GM19239 (cell line): ENCODE data around the gene SCUBE3.

Source experiments
- DNase-seq: peaks from one replicate; pipeline ENCODE4 v3.0.0; 2011; ENCODE audit warnings: low spot score; ENCODE audit not compliant: insufficient read length
- FAIRE-seq: peaks from 2 replicates; lab custom pipeline; 2011; peaks lifted over from hg19 to GRCh38; lab: Jason Lieb, UNC

SCUBE3 gene

DNA sequence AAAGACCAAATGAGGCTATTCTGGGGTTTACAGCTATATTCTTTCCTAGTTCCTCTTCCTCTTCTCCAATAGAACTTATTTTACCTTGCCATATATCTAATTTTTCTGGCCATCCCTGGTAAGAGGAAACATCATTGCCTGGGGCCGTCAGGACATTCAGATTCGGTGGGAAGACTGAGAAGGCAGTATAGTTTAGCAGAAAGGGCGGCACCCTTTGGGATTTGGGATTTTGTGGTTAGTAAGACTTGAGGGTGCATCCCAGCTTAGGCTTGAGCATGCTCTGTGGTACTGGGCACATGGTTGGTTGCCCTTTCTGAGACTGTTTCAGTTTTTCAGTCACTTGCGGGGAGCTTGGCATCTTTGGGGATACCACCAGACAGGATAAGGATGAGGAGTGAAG lies 21.1 kb downstream of the SCUBE3 start:
- DNase-seq (no peak), FAIRE-seq (no peak)

DNA sequence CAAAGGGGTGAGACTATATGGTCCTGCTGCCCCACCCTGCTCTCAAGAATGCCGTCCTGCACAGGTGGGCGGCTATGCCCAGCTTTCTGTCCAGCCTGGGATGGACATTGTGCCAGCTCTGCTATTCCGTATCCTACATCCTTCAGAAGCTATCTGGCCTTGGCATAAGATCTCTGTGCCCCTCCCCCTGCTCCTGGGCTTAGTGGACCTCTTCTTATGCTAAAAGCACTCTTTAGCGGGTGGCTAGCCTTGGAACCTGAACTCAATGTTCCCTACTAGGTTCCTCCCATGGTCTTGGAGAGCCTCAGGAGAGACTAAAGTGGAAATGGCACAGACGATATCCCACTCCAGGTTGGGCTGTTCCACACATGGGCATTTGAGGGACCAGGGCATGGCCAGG lies 22.5 kb downstream of the SCUBE3 start:
- FAIRE-seq (no peak), DNase-seq (no peak)

GRCh38 chr6:35237476-35237875 lies 23.7 kb downstream of the SCUBE3 start:
- DNase-seq (no peak), FAIRE-seq (no peak)

- DNase-seq (no peak), FAIRE-seq (no peak)
Observed at GRCh38 chr6:35238843-35239289, 25.1 kb downstream of the SCUBE3 start.

DNA sequence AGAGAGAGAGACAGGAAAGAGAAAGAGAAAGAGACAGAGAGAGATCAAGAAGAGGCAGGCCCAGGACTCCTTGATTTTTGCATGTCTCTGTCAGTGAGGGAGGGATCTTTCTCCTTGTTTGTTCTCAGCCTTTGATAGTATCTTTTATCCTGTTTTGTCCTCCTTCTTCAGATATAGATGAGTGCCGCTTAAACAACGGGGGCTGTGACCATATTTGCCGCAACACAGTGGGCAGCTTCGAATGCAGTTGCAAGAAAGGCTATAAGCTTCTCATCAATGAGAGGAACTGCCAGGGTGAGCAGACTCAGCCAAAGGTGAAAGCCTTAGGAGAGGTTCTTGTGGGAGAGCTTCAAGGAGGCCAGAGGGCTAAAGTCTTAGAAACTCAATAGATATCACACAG lies 25.8 kb downstream of the SCUBE3 start:
- no peak for FAIRE-seq

DNA sequence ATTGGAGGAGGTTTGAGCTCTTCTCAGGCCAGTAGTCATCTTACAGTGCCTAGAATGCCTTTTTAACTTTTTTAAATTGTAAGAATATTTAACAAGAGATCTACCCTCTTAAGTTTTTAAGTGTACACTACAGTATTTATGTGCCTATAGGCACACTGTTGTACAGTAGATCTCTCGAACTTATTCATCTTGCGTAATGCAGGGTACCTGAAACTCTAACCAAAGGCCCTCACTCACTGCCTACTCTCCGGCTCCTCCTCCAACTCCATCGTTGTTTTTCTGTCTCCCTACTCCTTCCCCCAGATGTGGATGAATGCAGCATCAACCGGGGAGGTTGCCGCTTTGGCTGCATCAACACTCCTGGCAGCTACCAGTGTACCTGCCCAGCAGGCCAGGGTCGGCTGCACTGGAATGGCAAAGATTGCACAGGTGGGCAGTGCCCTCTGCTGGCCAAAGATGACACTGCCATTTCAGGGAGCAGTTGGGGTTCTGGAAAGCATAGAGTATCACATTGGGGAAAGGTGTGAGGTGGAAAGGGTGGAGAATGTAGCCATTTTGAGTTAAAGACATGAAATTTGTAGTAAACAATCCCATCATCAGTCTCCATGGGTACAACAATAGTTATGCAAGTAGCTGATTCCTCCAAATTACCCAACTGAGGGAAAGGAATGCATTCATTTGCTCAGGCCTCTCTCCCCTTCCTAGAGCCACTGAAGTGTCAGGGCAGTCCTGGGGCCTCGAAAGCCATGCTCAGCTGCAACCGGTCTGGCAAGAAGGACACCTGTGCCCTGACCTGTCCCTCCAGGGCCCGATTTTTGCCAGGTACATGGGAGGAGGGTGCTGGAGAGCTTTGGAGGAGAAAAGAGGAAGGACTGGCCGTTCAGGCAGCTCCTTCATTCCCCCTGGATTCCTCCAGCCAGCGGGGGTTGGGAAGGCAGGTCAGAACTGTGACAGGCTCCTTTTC lies 27.4 kb downstream of the SCUBE3 start:
- FAIRE-seq (peak; percentile 74), DNase-seq (peak; percentile 80)

More for the DNA sequence above, 25.8 kb downstream of the SCUBE3 start:
- no peak for DNase-seq

- DNase-seq, result no peak
- FAIRE-seq, result no peak
Observed at GRCh38 chr6:35242486-35242885, 28.7 kb downstream of the SCUBE3 start.

DNA sequence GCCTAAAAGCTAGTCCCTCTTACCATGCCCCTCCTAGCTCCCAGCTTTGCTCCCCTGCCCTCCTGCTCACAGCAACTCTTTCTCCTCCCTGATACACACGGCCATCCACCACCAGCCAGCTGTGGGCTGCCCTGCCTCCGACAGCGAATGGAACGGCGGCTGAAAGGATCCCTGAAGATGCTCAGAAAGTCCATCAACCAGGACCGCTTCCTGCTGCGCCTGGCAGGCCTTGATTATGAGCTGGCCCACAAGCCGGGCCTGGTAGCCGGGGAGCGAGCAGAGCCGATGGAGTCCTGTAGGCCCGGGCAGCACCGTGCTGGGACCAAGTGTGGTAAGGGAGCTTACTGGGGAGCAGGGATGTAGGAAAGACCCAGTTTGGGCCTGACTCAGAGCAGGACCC lies 29.1 kb downstream of the SCUBE3 start:
- no peak for DNase-seq
- FAIRE-seq, result no peak

DNA sequence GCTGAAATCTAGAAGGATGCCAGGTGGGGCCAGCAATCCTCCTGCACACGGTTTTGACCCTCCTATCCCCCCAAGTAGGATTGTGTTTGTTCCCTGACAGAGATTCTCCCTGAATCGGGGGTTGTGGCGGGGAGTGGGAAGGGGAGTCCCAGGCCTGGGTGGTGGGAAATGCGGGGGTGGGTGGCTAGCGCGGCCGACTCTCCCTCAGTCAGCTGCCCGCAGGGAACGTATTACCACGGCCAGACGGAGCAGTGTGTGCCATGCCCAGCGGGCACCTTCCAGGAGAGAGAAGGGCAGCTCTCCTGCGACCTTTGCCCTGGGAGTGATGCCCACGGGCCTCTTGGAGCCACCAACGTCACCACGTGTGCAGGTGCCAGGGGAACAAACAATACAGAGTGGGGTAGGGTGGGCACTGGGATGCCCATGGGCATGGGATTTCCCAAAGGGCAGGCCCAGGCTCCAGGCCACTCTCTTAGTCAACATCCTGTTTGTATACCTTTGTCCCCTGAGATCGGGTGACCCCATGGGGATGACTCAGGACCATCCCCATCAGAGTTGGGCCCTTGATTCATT lies 29.7 kb downstream of the SCUBE3 start:
- FAIRE-seq, result no peak
- DNase-seq, result no peak

DNA sequence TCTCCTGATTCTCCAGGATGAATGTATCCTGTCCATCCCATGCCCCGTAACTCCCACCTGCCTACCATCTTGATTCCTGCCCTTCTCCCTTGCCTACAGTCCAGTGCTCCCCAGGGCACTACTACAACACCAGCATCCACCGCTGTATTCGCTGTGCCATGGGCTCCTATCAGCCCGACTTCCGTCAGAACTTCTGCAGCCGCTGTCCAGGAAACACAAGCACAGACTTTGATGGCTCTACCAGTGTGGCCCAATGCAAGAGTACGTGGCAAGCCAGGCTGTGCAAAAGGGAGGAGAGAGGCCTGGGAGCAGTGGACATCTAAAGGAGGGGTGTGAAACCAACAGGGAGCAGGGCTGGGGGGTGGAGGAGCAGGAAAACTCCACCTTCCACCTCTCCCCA lies 30.8 kb downstream of the SCUBE3 start:
- DNase-seq (no peak), FAIRE-seq (no peak)

DNA sequence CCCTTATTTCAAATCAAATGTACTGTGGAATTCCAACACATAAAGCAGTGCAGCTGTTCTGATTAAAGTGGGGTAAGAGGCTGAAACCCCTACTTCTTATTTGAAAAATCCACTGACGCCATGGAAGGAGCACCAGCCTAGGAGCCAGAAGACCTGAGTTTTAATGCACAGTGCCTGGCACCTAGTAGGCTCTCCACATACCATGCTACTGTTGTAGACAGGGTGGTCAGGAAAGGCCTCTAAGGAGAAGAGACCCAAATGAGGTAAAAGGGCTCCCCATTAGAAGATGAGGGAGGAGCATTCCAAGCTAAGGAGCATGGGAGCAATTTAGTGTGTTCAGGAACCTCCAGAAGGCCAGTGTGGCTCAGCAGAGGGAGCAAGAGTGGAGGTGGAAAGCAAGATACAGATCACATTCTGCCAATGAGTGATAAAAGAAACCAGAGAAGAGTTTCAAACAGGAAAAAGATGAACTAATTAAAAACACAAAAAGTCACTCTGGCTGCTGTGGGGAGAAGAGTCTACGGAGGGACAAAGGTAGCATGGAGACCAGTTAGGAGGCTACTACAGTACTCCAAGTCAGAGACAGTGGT lies 34.0 kb downstream of the SCUBE3 start:
- FAIRE-seq, result peak; percentile 87

GRCh38 chr6:35248300-35248699 lies 34.5 kb downstream of the SCUBE3 start:
- no peak for DNase-seq
- FAIRE-seq, result peak; percentile 26

More for the DNA sequence above, 34.0 kb downstream of the SCUBE3 start:
- peak; percentile 25 for DNase-seq

- DNase-seq (no peak), FAIRE-seq (no peak)
Observed at GRCh38 chr6:35248965-35249364, 35.2 kb downstream of the SCUBE3 start.

DNA sequence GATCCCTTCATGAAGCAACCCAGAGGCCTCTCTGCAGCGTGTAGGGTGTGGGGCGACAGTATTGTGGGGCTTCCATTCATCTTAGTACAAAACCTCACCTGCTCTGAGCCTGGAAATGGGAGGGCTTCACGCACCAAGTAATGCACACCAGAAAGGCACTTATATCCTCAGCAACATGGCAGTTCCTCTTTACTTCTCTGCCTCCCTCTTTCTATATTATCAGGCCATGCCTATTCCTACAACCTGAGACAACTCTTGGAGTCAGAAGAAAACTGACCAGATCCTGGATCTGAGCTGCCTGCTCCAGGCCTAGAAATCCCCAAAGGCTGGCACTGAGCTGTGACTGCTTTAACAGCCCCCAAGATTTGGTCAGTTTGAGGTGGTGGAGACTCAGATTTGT lies 38.2 kb downstream of the SCUBE3 start:
- FAIRE-seq, result no peak
- DNase-seq, result no peak

DNA sequence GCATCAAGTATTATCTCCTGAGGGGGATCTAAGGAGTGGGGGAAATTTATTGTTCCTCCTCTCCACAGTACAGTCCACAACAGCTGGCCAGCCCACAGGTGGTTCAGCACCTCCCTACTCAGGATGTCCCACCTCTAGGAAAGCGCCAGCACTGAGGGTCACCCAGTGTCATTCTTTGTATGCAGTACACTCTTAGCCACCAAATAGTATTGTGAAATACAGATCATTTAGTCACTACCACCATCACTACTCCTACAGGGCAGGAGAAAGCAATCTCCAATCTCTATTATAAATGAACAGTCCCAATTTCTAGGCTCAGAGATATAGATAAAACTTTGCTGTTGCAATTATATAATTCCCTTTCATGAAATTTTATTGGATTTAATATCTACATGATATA lies 39.5 kb downstream of the SCUBE3 start:
- no peak for DNase-seq
- FAIRE-seq, result no peak

- FAIRE-seq (no peak), DNase-seq (no peak)
Observed at GRCh38 chr6:35258336-35258735, 44.6 kb downstream of the SCUBE3 start.

DNA sequence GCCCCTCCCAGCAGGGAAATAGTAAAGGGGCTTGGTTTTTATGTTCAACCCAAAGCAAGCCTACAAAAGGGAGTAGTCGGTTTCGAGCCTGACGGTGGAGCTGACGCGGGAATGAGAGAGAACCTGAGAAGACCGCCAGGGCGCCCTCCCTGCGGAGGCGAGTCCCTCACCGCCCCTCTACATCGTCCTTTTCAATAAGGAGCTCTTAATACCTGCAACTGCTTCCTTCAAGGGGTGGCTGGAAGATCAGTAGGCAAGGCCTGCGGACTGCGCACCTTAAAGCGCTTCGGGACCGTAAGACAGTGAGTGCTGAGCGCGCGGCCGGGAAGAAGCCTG lies 45.1 kb downstream of the SCUBE3 start:
- peak; percentile 29 for DNase-seq
- FAIRE-seq, result peak; percentile 62

GRCh38 chr6:35259194-35259947 lies 45.6 kb downstream of the SCUBE3 start, which contains the start of gene ZNF76:
Gene ZNF76 (plus strand): TSS chr6:35259735. CDS start chr6:35281152, 21,417 bp downstream.
- peak; percentile 92 for DNase-seq
- peak; percentile 84 for FAIRE-seq

DNA sequence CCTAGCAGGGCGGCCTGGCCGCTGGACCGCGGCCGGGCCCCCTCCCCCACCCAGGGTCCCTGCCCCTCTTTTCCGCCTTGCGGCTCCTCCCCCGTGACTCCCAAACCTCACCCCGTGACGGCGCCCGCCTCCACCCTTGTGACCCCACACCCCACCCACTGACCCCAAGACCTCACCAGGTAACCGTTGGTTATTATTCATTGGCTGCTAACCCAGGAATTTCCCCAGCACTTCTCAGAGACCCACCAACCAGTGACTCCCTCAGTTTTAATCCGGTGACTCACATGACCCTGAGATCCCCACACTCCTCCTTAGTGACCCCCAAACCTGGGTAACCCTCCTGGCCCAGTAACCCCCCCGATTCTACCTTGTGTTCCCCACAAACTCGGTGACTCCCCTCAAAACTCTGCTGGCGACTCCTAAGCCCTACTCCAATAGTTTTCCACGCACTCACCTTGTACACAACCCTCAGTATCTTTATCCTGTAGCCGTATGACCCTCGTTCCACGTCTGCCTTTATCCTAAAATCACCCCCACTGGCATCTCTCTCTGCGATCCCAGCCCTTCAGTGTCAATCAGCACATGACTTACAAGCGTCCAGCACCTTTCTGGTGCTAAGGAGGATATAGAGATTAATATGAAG lies 46.3 kb downstream of the SCUBE3 start:
- DNase-seq, result peak; percentile 47
- peak; percentile 68 for FAIRE-seq
